Stimulated activated CD4-positive, alpha-beta T cell treated with anti-CD3 and anti-CD28 coated beads, TNF-alpha, amount 100 ng/mL, for 1 hour (primary cell): Measurements from ENCODE around the gene BCAS3.
"Not testable (repeated sequence)": the region's sequence is repeated elsewhere in the genome, so short reads cannot be mapped to it uniquely, and the experiment has no call there.

Experiments
- DNase-seq, 3 donors: peaks; one replicate each; pipeline ENCODE4 v3.0.0-alpha.2; 2020; ENCODE audit warnings: low read depth in 3 of 3, low spot score in 1 of 3

Gene BCAS3

GRCh38 chr17:60782742-60783141, 105.1 kb downstream of the BCAS3 start:
- no peak for DNase-seq

- DNase-seq = no peak
Observed at GRCh38 chr17:60790205-60790604, 112.6 kb downstream of the BCAS3 start.

GRCh38 chr17:60792250-60792898, 114.7 kb downstream of the BCAS3 start:
- DNase-seq = no peak

- DNase-seq = no peak
Observed at GRCh38 chr17:60798576-60798975, 120.9 kb downstream of the BCAS3 start.

- DNase-seq = no peak
Observed at GRCh38 chr17:60802377-60802776, 124.7 kb downstream of the BCAS3 start.

GRCh38 chr17:60803059-60803458, 125.4 kb downstream of the BCAS3 start:
- no peak for DNase-seq

- DNase-seq = no peak
Observed at GRCh38 chr17:60804831-60805230, 127.2 kb downstream of the BCAS3 start.

- DNase-seq = no peak
Observed at GRCh38 chr17:60809421-60809820, 131.8 kb downstream of the BCAS3 start.

GRCh38 chr17:60814941-60815340, 137.3 kb downstream of the BCAS3 start:
- DNase-seq = not testable (repeated sequence)

GRCh38 chr17:60817192-60817591, 139.5 kb downstream of the BCAS3 start:
- no peak for DNase-seq

GRCh38 chr17:60819447-60820130, 141.9 kb downstream of the BCAS3 start:
- no peak for DNase-seq

- DNase-seq = no peak
Observed at GRCh38 chr17:60823515-60823914, 145.9 kb downstream of the BCAS3 start.

GRCh38 chr17:60825351-60825750, 147.7 kb downstream of the BCAS3 start:
- DNase-seq = no peak

GRCh38 chr17:60827943-60828342, 150.3 kb downstream of the BCAS3 start:
- DNase-seq = no peak

- DNase-seq = no peak
Observed at GRCh38 chr17:60832151-60832585, 154.5 kb downstream of the BCAS3 start.

GRCh38 chr17:60832631-60833030, 155.0 kb downstream of the BCAS3 start:
- DNase-seq = no peak

- no peak for DNase-seq
Observed at GRCh38 chr17:60840456-60840855, 162.8 kb downstream of the BCAS3 start.

GRCh38 chr17:60845012-60845411, 167.4 kb downstream of the BCAS3 start:
- DNase-seq = no peak

- DNase-seq = no peak
Observed at GRCh38 chr17:60846175-60846574, 168.5 kb downstream of the BCAS3 start.

- DNase-seq = no peak
Observed at GRCh38 chr17:60851181-60851580, 173.5 kb downstream of the BCAS3 start.

GRCh38 chr17:60857556-60858080, 180.0 kb downstream of the BCAS3 start:
- DNase-seq = no peak

- no peak for DNase-seq
Observed at GRCh38 chr17:60862482-60862881, 184.8 kb downstream of the BCAS3 start.
